A673 (cell line): Measurements from ENCODE around the gene INHBC. TPM values are rescaled to one million over a fixed set of nuclear protein-coding genes. Genes with fewer than 3 reads are reported as not detected.
A peak's percentile ranks its signal among the peaks of the same experiment; 100 is the strongest.
"Not testable (repeated sequence)": the region's sequence is repeated elsewhere in the genome, so short reads cannot be mapped to it uniquely, and the experiment has no call there.

Source experiments
- BruUV-seq: library from RNA; stranded (reverse); fragments of 400-500 nt; replicated peaks from 2 replicates; lab custom pipeline; 2021; lab: Mats Ljungman, UMichigan
- CTCF ChIA-PET: fragments of 300-600 bp; sonication (Branson Sonifier 250); formaldehyde crosslinking; loops from one replicate; lab custom pipeline; 2022; ENCODE audit warnings: antibody characterized with exemption; lab: Charles Lee
- POLR2A ChIA-PET: fragments of 300-600 bp; sonication (Branson Sonifier 250); formaldehyde crosslinking; loops from one replicate; lab custom pipeline; 2022; ENCODE audit warnings: antibody characterized with exemption; ENCODE audit not compliant: low non-redundant PET; lab: Charles Lee
- DNase-seq: peaks from one replicate; pipeline ENCODE4 v3.0.0-alpha.2; 2015; ENCODE audit warnings: low spot score
- H3K27ac ChIP-seq: fragments of 200-600 bp; sonication (generic); 2 replicates; pipeline ENCODE4 v1.5.1; 2016; ENCODE audit warnings: mixed run types, low read depth, mild to moderate bottlenecking, mixed read lengths, antibody characterized with exemption, low read length; ENCODE audit not compliant: poor library complexity, severe bottlenecking
- H3K27me3 ChIP-seq: fragments of 200-600 bp; sonication (generic); replicated peaks from 2 replicates; pipeline ENCODE4 v1.6.1; 2017; ENCODE audit warnings: mixed run types, low read depth, mild to moderate bottlenecking, mixed read lengths, antibody characterized with exemption, low read length; ENCODE audit not compliant: insufficient read depth, poor library complexity
- H3K36me3 ChIP-seq: fragments of 200-600 bp; sonication (generic); 2 replicates; pipeline ENCODE4 v1.6.1; 2016; ENCODE audit warnings: mixed run types, mild to moderate bottlenecking, mixed read lengths, antibody characterized with exemption, low read length; ENCODE audit not compliant: insufficient read depth, poor library complexity, severe bottlenecking
- H3K4me1 ChIP-seq: fragments of 200-600 bp; sonication (generic); 2 replicates; pipeline ENCODE4 v1.6.1; 2017; ENCODE audit warnings: mixed run types, mild to moderate bottlenecking, mixed read lengths, antibody characterized with exemption, low read length; ENCODE audit not compliant: insufficient read depth, poor library complexity, severe bottlenecking
- H3K4me3 ChIP-seq: fragments of 200-600 bp; sonication (generic); 2 replicates; pipeline ENCODE4 v1.5.1; 2016; ENCODE audit warnings: low read depth, mixed run types, mild to moderate bottlenecking, mixed read lengths, low read length; ENCODE audit not compliant: poor library complexity, severe bottlenecking
- H3K9me3 ChIP-seq: fragments of 200-600 bp; sonication (generic); 2 replicates; pipeline ENCODE4 v1.6.1; 2016; ENCODE audit warnings: mixed run types, low read depth, mild to moderate bottlenecking, mixed read lengths, antibody characterized with exemption, low read length; ENCODE audit not compliant: poor library complexity, severe bottlenecking
- CTCF ChIP-seq: fragments of 300-800, 200-600 bp; sonication (generic); conservative IDR thresholded peaks from 2 replicates; pipeline ENCODE4 v1.5.1; 2017; ENCODE audit warnings: low read depth, mild to moderate bottlenecking, antibody characterized with exemption, low read length, moderate library complexity, mixed read lengths
- EZH2 ChIP-seq: fragments of 200-600 bp; sonication (generic); IDR thresholded peaks from 2 replicates; pipeline ENCODE4 v1.6.1; 2017; ENCODE audit warnings: borderline replicate concordance, low read depth, mild to moderate bottlenecking, mixed read lengths, antibody characterized with exemption, low read length; ENCODE audit not compliant: poor library complexity, severe bottlenecking
- intact Hi-C: fragments of 100-400 bp; cut with micrococcal nuclease; formaldehyde crosslinking; loops from one replicate; pipeline ENCODE4 v1.10.0; 2022; ENCODE audit not compliant: unreplicated experiment
- total RNA-seq: library from RNA; stranded (reverse); gene quantifications from 2 replicates; pipeline ENCODE4 v1.2.3, GENCODE V29; 2021

Gene INHBC
- total RNA-seq, 1 experiment from 2014 or later, result not detected

DNA sequence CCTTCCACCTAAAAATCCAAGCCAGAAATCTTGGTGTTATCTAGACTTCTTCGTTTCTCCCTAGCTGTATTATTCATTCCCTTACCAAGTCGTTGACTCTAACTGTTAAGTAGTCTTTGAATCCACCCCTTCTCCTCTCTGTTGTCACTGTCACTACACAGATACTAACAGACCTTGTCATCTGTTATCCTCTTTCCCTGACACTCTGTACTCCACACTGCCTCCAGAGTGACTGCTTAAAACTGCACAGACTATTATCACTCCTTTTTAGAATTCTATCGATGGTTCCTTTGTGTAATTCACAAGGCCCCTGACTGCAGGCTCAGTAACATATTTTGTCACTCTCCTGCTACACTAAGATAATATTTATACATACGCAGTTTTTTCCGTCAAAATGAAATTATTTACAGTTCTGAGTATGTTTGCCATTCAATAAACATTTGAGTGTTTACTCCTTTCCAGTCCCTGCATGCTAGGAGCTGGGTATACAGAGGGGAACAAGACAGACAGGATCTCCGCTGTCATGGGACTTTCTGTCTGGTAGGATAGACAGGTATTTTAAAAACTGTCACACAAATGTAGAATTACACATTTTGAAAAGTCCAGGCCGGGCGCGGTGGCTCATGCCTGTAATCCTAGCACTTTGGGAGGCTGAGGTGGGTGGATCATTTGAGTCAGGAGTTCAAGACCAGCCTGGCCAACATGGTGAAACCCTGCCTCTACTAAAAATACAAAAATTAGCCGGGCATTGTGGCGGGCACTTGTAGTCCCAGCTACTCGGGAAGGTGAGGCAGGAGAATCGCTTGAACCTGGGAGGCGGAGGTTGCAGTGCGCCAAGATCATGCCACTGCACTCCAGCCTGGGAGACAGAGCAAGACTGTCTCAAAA, 57.1 kb downstream of the INHBC start:
- Histone ChIP-seq H3K27me3 (no peaks in the 10 kb centered on the region), H3K9me3 (no peaks in the 10 kb centered on the region), H3K4me1 (peaks cover 9% of the 10 kb centered on the region), H3K4me3 (no peak overlapping the region), H3K27ac (no peak overlapping the region), H3K36me3 (peaks cover 52% of the 10 kb centered on the region)
- intact Hi-C loops, result no loop called here
- DNase-seq, result peak; percentile 52
- BruUV-seq, result no TSS peak
- ChIA-PET CTCF (no interaction called here), POLR2A (interaction anchor here (0.7 kb wide), 1 partner anchor 11 kb away, joined by 4 read pairs; no protein-coding TSS in a partner anchor)
- TF ChIP-seq EZH2 (no peak), CTCF (peak; percentile 42; the same call in 1 of the 2 replicates)

DNA sequence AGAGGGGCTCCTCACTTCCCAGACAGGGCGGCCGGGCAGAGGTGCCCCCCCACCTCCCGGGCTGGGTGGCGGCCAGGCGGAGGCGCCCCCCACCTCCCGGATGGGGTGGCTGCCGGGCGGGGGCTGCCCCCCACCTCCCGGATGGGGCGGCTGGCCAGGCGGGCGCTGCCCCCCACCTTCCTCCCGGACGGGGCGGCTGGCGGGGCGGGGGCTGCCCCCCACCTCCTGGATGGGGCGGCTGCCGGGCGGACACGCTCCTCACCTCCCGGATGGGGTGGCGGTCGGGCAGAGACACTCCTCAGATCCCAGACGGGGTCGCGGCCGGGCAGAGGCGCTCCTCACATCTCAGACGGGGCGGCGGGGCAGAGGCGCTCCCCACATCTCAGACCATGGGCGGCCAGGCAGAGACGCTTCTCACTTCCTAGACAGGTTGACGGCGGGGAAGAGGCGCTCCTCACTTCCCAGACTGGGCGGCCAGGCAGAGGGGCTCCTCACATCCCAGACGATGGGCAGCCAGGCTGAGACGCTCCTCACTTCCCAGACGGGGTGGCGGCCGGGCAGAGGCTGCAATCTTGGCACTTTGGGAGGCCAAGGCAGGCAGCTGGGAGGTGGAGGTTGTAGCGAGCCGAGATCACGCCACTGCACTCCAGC, 60.6 kb downstream of the INHBC start:
- H3K9me3 ChIP-seq, H3K4me1 ChIP-seq, intact Hi-C loops, H3K27ac ChIP-seq, POLR2A ChIA-PET, BruUV-seq, CTCF ChIA-PET, H3K27me3 ChIP-seq, H3K4me3 ChIP-seq, DNase-seq: not testable (repeated sequence)
- H3K36me3 ChIP-seq, result peaks cover 66% of the 10 kb centered on the region

- no peaks in the 10 kb centered on the region for H3K4me1 ChIP-seq
- H3K9me3 ChIP-seq, result no peaks in the 10 kb centered on the region
- TF ChIP-seq CTCF, result no peak
- TF ChIP-seq EZH2, result no peak
- H3K27ac ChIP-seq, result no peak overlapping the region
- intact Hi-C loops, result no loop called here
- POLR2A ChIA-PET, result no interaction called here
- H3K27me3 ChIP-seq, result no peaks in the 10 kb centered on the region
- CTCF ChIA-PET, result no interaction called here
- no peak overlapping the region for H3K4me3 ChIP-seq
- H3K36me3 ChIP-seq, result peaks cover 66% of the 10 kb centered on the region
- no TSS peak for BruUV-seq
- DNase-seq, result no peak
Measured at GRCh38 chr12:57496822-57497221, 62.2 kb downstream of the INHBC start.
